ENCODE results near the gene NXNL1. TPM values are rescaled to one million over a fixed set of nuclear protein-coding genes. Genes with fewer than 3 reads are reported as not detected.

The NXNL1 gene
- total RNA-seq, 1 experiment from 2014 or later = not detected

- no peaks in the 10 kb centered on the region for H3K9me3 ChIP-seq (ENCODE audit: control insufficient read depth in 1 of 2, insufficient read depth in 1 of 2, low read depth in 1 of 2, low read length in 2 of 2)
- H3K27ac ChIP-seq (ENCODE audit: low read depth, low read length) = no peak overlapping the region
- no peaks in the 10 kb centered on the region for H3K27me3 ChIP-seq (ENCODE audit: insufficient read depth, low read length)
- ChIA-PET RAD21 (ENCODE audit: low non-redundant PET in 1 of 2, low total read pairs in 2 of 2, uncharacterized antibody in 2 of 2, unreplicated experiment in 2 of 2) (no interaction called here), CTCF (interaction anchor here (1.1 to 1.7 kb wide), 3 partner anchors 10 to 19 kb away, joined by 3 to 6 read pairs (median 3); partner anchors contain the start of genes MVB12A and TMEM221), POLR2A (interaction anchor here (0.6 to 1.0 kb wide), 2 partner anchors 12 to 49 kb away, joined by 3 to 4 read pairs; no protein-coding TSS in a partner anchor)
- no peak overlapping the region for H2AFZ ChIP-seq (ENCODE audit: low read depth, low read length, poor library complexity, severe bottlenecking)
- no peak overlapping the region for H3K9ac ChIP-seq (ENCODE audit: low read length)
- DNase-seq (ENCODE audit: low read depth, low spot score) (no peak), ATAC-seq (peak; percentile 24; the same call in 1 of the 2 replicates)
- H3K4me1 ChIP-seq (ENCODE audit: control insufficient read depth in 1 of 2, insufficient read depth in 2 of 2, low read length in 2 of 2) = peaks cover 14 to 19% of the 10 kb centered on the region in 2 experiments
- H3K4me3 ChIP-seq (replicated peaks in 1 of 2; ENCODE audit: low read depth in 1 of 2, low read length in 2 of 2) = no peak overlapping the region; a peak in 1 of 4 replicates
- TSS peak; percentile 16 for BruUV-seq (replicated peaks)
- intact Hi-C loops (cut with micrococcal nuclease) = no loop called here
- no peak for TF ChIP-seq EZH2 (IDR thresholded peaks at IDR 0.05)
- peak; percentile 81 for TF ChIP-seq TCF7L2 (IDR thresholded peaks at IDR 0.05; ENCODE audit: borderline replicate concordance, extremely low read depth, insufficient read depth, insufficient read length)
- TF ChIP-seq RAD21 (IDR thresholded peaks at IDR 0.05; ENCODE audit: low read depth) = no peak
- TF ChIP-seq SP1 (IDR thresholded peaks at IDR 0.05; ENCODE audit: low read depth) = no peak
- no peak for TF ChIP-seq EZH2phosphoT487 (IDR thresholded peaks at IDR 0.05; ENCODE audit: borderline replicate concordance)
- no peak for TF ChIP-seq CTCF (IDR thresholded peaks at IDR 0.05 in 2 of 3, conservative IDR thresholded peaks at IDR 0.05 in 1 of 3; ENCODE audit: borderline replicate concordance in 1 of 3, insufficient read depth in 1 of 3, low read depth in 2 of 3, low read length in 2 of 3)
- TF ChIP-seq ZNF274 (IDR thresholded peaks at IDR 0.05; ENCODE audit: low read depth, low read length) = no peak
- TF ChIP-seq ZBTB33 (IDR thresholded peaks at IDR 0.05; ENCODE audit: extremely low read depth, insufficient replicate concordance, low read length) = no peak
- no peak for TF ChIP-seq CBX3 (IDR thresholded peaks at IDR 0.05; ENCODE audit: low read depth)
- no peak for TF ChIP-seq MAX (IDR thresholded peaks at IDR 0.05)
- TF ChIP-seq POLR2AphosphoS5 (IDR thresholded peaks at IDR 0.05; ENCODE audit: low read depth, low read length) = 0 out of 2 replicates have a peak, but pooled peaks have one; percentile 16
- H3K36me3 ChIP-seq (ENCODE audit: control insufficient read depth in 1 of 2, insufficient read depth in 2 of 2, low read length in 2 of 2) = no peaks in the 10 kb centered on the region
- no peaks in the 10 kb centered on the region for H4K20me1 ChIP-seq (ENCODE audit: insufficient read depth)
- peak overlapping the region; percentile 46 for H3K4me2 ChIP-seq (ENCODE audit: low read length)
- no peaks in the 10 kb centered on the region for H3K79me2 ChIP-seq (ENCODE audit: insufficient read depth, low read length)
- no peaks in the 10 kb centered on the region for H3K9me2 ChIP-seq (ENCODE audit: insufficient read depth)
Observed at GRCh38 chr19:17429641-17430113, 31.0 kb downstream of the NXNL1 start.
